ENCODE results near the gene LY6G6C.
A peak's percentile ranks its signal among the peaks of the same experiment; 100 is the strongest.

The LY6G6C gene

GRCh38 chr6:31687321-31687720 lies 34.2 kb downstream of the LY6G6C start:
- no peak overlapping the region for H3K4me3 ChIP-seq (ENCODE audit: low read depth, low read length)

GRCh38 chr6:31686483-31686882 lies 35.1 kb downstream of the LY6G6C start:
- no peak overlapping the region for H3K4me3 ChIP-seq (ENCODE audit: low read depth, low read length)

DNA sequence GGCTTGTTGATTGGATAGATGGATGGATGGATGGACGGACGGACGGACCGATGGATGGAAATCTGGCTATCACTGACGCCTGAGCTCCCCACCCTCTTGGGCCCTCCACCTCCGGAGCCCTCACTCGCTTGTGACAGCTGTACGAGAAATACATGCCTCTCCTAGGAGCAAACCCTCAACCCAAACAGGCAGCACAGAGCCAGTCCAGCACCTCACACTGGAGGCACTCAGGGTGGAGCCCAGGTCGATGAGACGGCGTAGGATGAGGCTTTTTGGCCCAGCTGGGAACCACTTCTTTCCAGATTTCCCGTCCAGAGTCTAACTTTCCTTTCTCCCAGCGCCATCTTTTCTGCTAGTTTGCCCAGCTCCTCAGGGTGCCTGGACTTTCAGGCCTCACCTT lies 38.0 kb downstream of the LY6G6C start:
- H3K4me3 ChIP-seq (ENCODE audit: low read depth, low read length) = peak overlapping the region; percentile 38

DNA sequence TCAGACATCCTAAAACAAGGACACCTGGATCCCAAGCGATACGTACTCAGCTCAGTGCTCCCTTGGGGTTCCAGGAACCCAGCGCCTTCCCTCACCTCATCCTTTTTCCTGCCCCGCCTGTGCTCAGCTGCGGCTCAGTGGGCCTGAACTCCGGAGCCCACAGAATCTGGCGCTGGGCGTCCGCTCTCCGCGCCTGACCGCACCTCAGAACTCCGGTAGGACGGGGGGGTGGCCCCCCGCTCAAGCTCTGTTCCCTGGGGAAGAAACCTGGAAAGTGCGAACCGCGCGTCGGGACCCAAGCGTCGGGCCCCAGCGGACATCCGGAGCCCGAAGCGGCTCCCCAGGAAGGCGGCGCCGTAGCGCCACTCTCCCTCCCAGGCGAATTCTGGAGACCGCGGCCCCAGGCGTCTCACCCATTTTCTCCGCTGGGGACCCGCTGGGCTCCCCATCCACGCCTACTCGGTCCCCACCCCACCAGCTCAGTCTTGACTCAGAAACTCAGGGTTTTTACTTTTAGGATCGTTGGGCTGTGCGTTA lies 40.3 kb downstream of the LY6G6C start:
- H3K4me3 ChIP-seq (ENCODE audit: low read depth, low read length) = peak overlapping the region; percentile 13

- peak within 1 kb of the TSS; percentile 13 for H3K4me3 ChIP-seq (ENCODE audit: low read depth, low read length)
Observed at GRCh38 chr6:31680226-31681134, 41.1 kb downstream of the LY6G6C start, which contains the start of gene LY6G5C. LY6G5C (minus strand) TSS chr6:31681067; CDS start chr6:31680373, 694 bp downstream.

- H3K4me3 ChIP-seq (ENCODE audit: low read depth, low read length) = no peak overlapping the region
Observed at GRCh38 chr6:31677955-31678354, 43.6 kb downstream of the LY6G6C start.

GRCh38 chr6:31676904-31677303 lies 44.6 kb downstream of the LY6G6C start:
- H3K4me3 ChIP-seq (ENCODE audit: low read depth, low read length) = no peak overlapping the region

GRCh38 chr6:31676322-31676903 lies 45.1 kb downstream of the LY6G6C start:
- no peak overlapping the region for H3K4me3 ChIP-seq (ENCODE audit: low read depth, low read length)

DNA sequence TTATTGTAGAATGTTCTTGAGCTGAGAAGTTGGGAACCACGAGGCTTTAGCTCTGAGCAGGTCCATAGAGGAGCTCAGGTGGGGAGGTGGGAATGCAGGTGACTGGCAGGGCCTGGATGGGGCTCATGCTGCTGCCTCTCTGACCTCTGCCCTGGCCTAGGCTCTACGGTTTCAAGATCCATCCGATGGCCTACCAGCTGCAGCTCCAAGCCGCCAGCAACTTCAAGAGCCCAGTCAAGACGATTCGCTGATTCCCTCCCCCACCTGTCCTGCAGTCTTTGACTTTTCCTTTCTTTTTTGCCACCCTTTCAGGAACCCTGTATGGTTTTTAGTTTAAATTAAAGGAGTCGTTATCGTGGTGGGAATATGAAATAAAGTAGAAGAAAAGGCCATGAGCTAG lies 51.9 kb downstream of the LY6G6C start, which contains the start of gene LY6G5B:
LY6G5B (plus strand) TSS at position 301 of the 400 bp plus-strand sequence. CDS start 975 bp downstream, outside the sequence.
- no peak within 1 kb of the TSS for H3K4me3 ChIP-seq (ENCODE audit: low read depth, low read length)

Measured in iPS-11a (cell line).